IMR-90 (cell line): ENCODE data around the gene TSPAN32. TPM values are rescaled to one million over a fixed set of nuclear protein-coding genes. Genes with fewer than 3 reads are reported as not detected.

Experiments used
- FOS ChIP-seq: fragments of 150-350 bp; IDR thresholded peaks from 2 replicates; pipeline ENCODE4 v1.6.1; 2016; ENCODE audit warnings: low read depth, low read length
- MAZ ChIP-seq: IDR thresholded peaks from 2 replicates; pipeline ENCODE4 v1.6.1; 2012; ENCODE audit warnings: low read depth, mild to moderate bottlenecking, low read length, improper control_type of control experiment, moderate library complexity, borderline replicate concordance
- MXI1 ChIP-seq: IDR thresholded peaks from 2 replicates; pipeline ENCODE4 v1.6.1; 2012; ENCODE audit warnings: low read depth, mild to moderate bottlenecking, low read length, moderate library complexity, borderline replicate concordance
- RAD21 ChIP-seq: IDR thresholded peaks from 2 replicates; pipeline ENCODE4 v1.6.1; 2012; ENCODE audit warnings: low read length, improper control_type of control experiment
- RCOR1 ChIP-seq: IDR thresholded peaks from 2 replicates; pipeline ENCODE4 v1.6.1; 2012; ENCODE audit warnings: mild to moderate bottlenecking, low read length, improper control_type of control experiment; ENCODE audit not compliant: insufficient replicate concordance
- SMC3 ChIP-seq: fragments of 150-350 bp; IDR thresholded peaks from 2 replicates; pipeline ENCODE4 v1.6.1; 2016; ENCODE audit warnings: low read depth, mild to moderate bottlenecking, antibody characterized with exemption, low read length, moderate library complexity
- polyA plus RNA-seq, 3 experiments: library from polyadenylated mRNA; depleted of rRNA; stranded (reverse); fragments of >200 nt; gene quantifications; 2 replicates each; pipeline ENCODE4 v1.2.3, GENCODE V29; 2012; ENCODE audit warnings: low replicate concordance in 1 of 3
- total RNA-seq: library from RNA; depleted of rRNA; stranded (reverse); fragments of >200 nt; gene quantifications from 2 replicates; pipeline ENCODE4 v1.2.3, GENCODE V29; 2012

TSPAN32 gene
- total and polyA plus RNA-seq, 2 of the 4 experiments (the other 2 are of a cell fraction): 0.07 TPM; not detected in 1

- TF ChIP-seq RAD21: no peak
- TF ChIP-seq RCOR1: no peak
- no peak for TF ChIP-seq SMC3
- no peak for TF ChIP-seq MXI1
- TF ChIP-seq FOS: no peak
- no peak for TF ChIP-seq MAZ
Measured at GRCh38 chr11:2303627-2304505, 2.1 kb downstream of the TSPAN32 start (continued).
